ENCODE results near the gene RAB15.
A peak's percentile ranks its signal among the peaks of the same experiment; 100 is the strongest.

Gene RAB15

GRCh38 chr14:64990296-64990695 lies 18.2 kb upstream of the RAB15 start:
- no peak for DNase-seq (ENCODE audit: low read depth)

GRCh38 chr14:64987438-64987767 lies 15.3 kb upstream of the RAB15 start:
- no peak for DNase-seq (ENCODE audit: low read depth)

- DNase-seq (ENCODE audit: low read depth) = peak; percentile 96
Observed at GRCh38 chr14:64986648-64987437, 14.7 kb upstream of the RAB15 start, which contains the start of gene FNTB. Gene FNTB (plus strand): TSS chr14:64986895. CDS start chr14:64986954, 59 bp downstream.

GRCh38 chr14:64983439-64984310 lies 11.5 kb upstream of the RAB15 start:
- peak; percentile 64 for DNase-seq (ENCODE audit: low read depth)

GRCh38 chr14:64979336-64980074 lies 7.4 kb upstream of the RAB15 start:
- peak; percentile 41 for DNase-seq (ENCODE audit: low read depth)

GRCh38 chr14:64974563-64974962 lies 2.4 kb upstream of the RAB15 start:
- no peak for DNase-seq (ENCODE audit: low read depth)

GRCh38 chr14:64973826-64974225 lies 1.7 kb upstream of the RAB15 start:
- DNase-seq (ENCODE audit: low read depth) = no peak

- DNase-seq (ENCODE audit: low read depth) = no peak
Observed at GRCh38 chr14:64973026-64973442, 898 bp upstream of the RAB15 start.

- no peak for DNase-seq (ENCODE audit: low read depth)
Observed at GRCh38 chr14:64971491-64971942, 619 bp downstream of the RAB15 start.

- no peak for DNase-seq (ENCODE audit: low read depth)
Observed at GRCh38 chr14:64970776-64971477, 1.2 kb downstream of the RAB15 start.

- DNase-seq (ENCODE audit: low read depth) = no peak
Observed at GRCh38 chr14:64970041-64970440, 2.1 kb downstream of the RAB15 start.

GRCh38 chr14:64968651-64969050 lies 3.5 kb downstream of the RAB15 start:
- no peak for DNase-seq (ENCODE audit: low read depth)

- no peak for DNase-seq (ENCODE audit: low read depth)
Observed at GRCh38 chr14:64968167-64968566, 4.0 kb downstream of the RAB15 start.

- DNase-seq (ENCODE audit: low read depth) = no peak
Observed at GRCh38 chr14:64966976-64967375, 5.2 kb downstream of the RAB15 start.

GRCh38 chr14:64965356-64966000 lies 6.7 kb downstream of the RAB15 start:
- DNase-seq (ENCODE audit: low read depth) = no peak

GRCh38 chr14:64963611-64964010 lies 8.5 kb downstream of the RAB15 start:
- no peak for DNase-seq (ENCODE audit: low read depth)

GRCh38 chr14:64960762-64961276 lies 11.3 kb downstream of the RAB15 start:
- DNase-seq (ENCODE audit: low read depth) = no peak

GRCh38 chr14:64958743-64959142 lies 13.4 kb downstream of the RAB15 start:
- DNase-seq (ENCODE audit: low read depth) = no peak

- no peak for DNase-seq (ENCODE audit: low read depth)
Observed at GRCh38 chr14:64958201-64958600, 13.9 kb downstream of the RAB15 start.

- DNase-seq (ENCODE audit: low read depth) = no peak
Observed at GRCh38 chr14:64956697-64957406, 15.3 kb downstream of the RAB15 start.
